Tibial artery (tissue), 4 donors: Measurements from ENCODE around the gene PCDHGA9.
"Not testable (repeated sequence)": the region's sequence is repeated elsewhere in the genome, so short reads cannot be mapped to it uniquely, and the experiment has no call there.

Source experiments
- DNase-seq, 2 donors: peaks; one replicate each; pipeline ENCODE4 v3.0.0-alpha.2; 2019
- H3K27ac ChIP-seq, 2 donors: fragments of 200-600 bp; sonication (generic) in 1 of 2; 1 replicate in 1 of 2; 2 replicates in 1 of 2; pipeline ENCODE4 v1.5.1; 2018 to 2019; ENCODE audit warnings: mild to moderate bottlenecking in 1 of 2
- H3K27me3 ChIP-seq, 2 donors: fragments of 200-600 bp; sonication (generic) in 1 of 2; one replicate each; pipeline versions ENCODE4 v1.5.1 to v1.6.0; 2016 to 2019
- H3K36me3 ChIP-seq, 3 donors: fragments of 200-600 bp; sonication (generic) in 2 of 3; one replicate each; pipeline ENCODE4 v1.5.1; 2016 to 2019; ENCODE audit warnings: mild to moderate bottlenecking in 2 of 3
- H3K4me1 ChIP-seq, 4 donors: fragments of 200-600 bp; sonication (generic) in 2 of 4; 1 replicate in 3 of 4; 2 replicates in 1 of 4; pipeline ENCODE4 v1.5.1; 2016 to 2019
- H3K4me3 ChIP-seq, 2 donors: fragments of 200-600 bp; sonication (generic) in 1 of 2; 1 replicate in 1 of 2; 2 replicates in 1 of 2; pipeline ENCODE4 v1.5.1; 2018 to 2019; ENCODE audit warnings: mild to moderate bottlenecking in 2 of 2
- H3K9me3 ChIP-seq, 3 donors: fragments of 200-600 bp; sonication (generic) in 1 of 3; one replicate each; pipeline ENCODE4 v1.5.1; 2016 to 2019
- CTCF ChIP-seq, 2 experiments: fragments of 200-600 bp in 1 of 2; fragments of 450-650 bp in 1 of 2; IDR thresholded peaks; one replicate each; pipeline ENCODE4 v1.5.1; 2017 to 2019; ENCODE audit warnings: antibody characterized with exemption in 2 of 2, mild to moderate bottlenecking in 1 of 2, moderate library complexity in 1 of 2
- intact Hi-C: fragments of 100-400 bp; cut with DNase I; formaldehyde crosslinking; loops from one replicate; pipeline ENCODE4 v1.15.0; 2023; ENCODE audit warnings: low total_unique reads

PCDHGA9 gene

DNA sequence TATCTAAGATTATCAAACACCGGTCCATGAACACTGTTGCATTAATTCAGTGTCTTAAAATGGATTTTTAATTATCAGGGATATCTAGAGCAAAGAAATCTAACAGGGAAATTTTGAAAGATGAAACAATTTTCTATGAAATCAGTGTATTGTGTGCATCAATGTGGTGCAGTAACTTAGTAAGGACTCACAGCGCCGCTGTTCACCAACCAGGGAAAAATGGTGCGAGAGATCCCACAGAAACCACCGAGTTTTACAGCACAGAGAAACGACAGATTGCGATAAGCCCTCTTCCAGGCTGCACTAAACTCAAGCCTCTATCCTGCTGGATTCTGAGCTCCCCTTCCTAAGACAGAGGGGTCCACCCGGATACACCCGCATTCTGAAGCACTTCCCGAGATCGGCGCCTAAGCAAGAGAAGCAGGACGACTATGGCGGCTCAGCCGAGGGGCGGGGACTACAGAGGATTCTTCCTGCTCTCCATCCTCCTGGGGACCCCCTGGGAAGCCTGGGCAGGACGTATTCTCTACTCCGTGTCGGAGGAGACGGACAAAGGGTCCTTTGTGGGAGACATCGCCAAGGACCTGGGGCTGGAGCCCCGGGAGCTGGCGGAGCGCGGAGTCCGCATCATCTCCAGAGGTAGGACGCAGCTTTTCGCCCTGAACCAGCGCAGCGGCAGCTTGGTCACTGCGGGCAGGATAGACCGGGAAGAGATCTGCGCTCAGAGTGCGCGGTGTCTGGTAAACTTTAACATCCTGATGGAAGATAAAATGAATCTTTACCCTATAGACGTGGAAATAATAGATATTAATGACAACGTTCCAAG lies 19.9 kb upstream of the PCDHGA9 start, which contains the start of gene PCDHGA7:
TSS of gene PCDHGA7 (plus strand) at position 274 of the 826 bp plus-strand sequence. CDS start at position 432, 158 bp downstream.
- TF ChIP-seq CTCF (IDR thresholded peaks at IDR 0.05) = peak in 1 of 2 experiments; percentile 10

GRCh38 chr5:141383345-141383744 lies 19.2 kb upstream of the PCDHGA9 start:
- Histone ChIP-seq H3K27me3 (no peaks in the 10 kb centered on the region), H3K4me1 (no peaks in the 10 kb centered on the region), H3K36me3 (peaks cover 4 to 64% (median 63%) of the 10 kb centered on the region in 3 donors), H3K27ac (no peak overlapping the region), H3K9me3 (peaks cover 37 to 98% (median 77%) of the 10 kb centered on the region in 3 donors), H3K4me3 (peak overlapping the region in 1 of 2 donors; percentile 29)
- intact Hi-C loops = no loop called here
- TF ChIP-seq CTCF (IDR thresholded peaks at IDR 0.05) = no peak
- no peak for DNase-seq

More for the DNA sequence above, 19.9 kb upstream of the PCDHGA9 start, which contains the start of gene PCDHGA7:
- intact Hi-C loops = no loop called here
- H3K4me3 ChIP-seq = peak within 1 kb of the TSS; percentile 13 to 29
- H3K9me3 ChIP-seq = peaks cover 37 to 100% (median 80%) of the 10 kb centered on the region in 3 donors
- H3K27me3 ChIP-seq = no peaks in the 10 kb centered on the region
- DNase-seq = no peak
- no peaks in the 10 kb centered on the region for H3K4me1 ChIP-seq
- peaks cover 4 to 70% (median 68%) of the 10 kb centered on the region in 3 donors for H3K36me3 ChIP-seq
- H3K27ac ChIP-seq = no peak within 1 kb of the TSS

GRCh38 chr5:141384471-141385267 lies 17.9 kb upstream of the PCDHGA9 start:
- TF ChIP-seq CTCF (IDR thresholded peaks at IDR 0.05) = no peak
- Histone ChIP-seq H3K4me3 (no peak overlapping the region), H3K4me1 (no peaks in the 10 kb centered on the region), H3K27ac (no peak overlapping the region), H3K27me3 (no peaks in the 10 kb centered on the region), H3K36me3 (peaks cover 4 to 66% (median 64%) of the 10 kb centered on the region in 3 donors), H3K9me3 (peaks cover 37 to 98% (median 89%) of the 10 kb centered on the region in 3 donors)
- DNase-seq = no peak
- intact Hi-C loops = no loop called here

GRCh38 chr5:141387557-141388311 lies 14.8 kb upstream of the PCDHGA9 start, which contains the start of gene PCDHGB4:
Gene PCDHGB4, plus strand, starts transcription at chr5:141387698. Its CDS starts 187 bp downstream, at chr5:141387885.
- Histone ChIP-seq H3K36me3 (peaks cover 5 to 78% (median 74%) of the 10 kb centered on the region in 3 donors), H3K9me3 (peaks cover 37 to 98% (median 86%) of the 10 kb centered on the region in 3 donors)
- H3K4me1 ChIP-seq, H3K4me3 ChIP-seq, intact Hi-C loops, H3K27me3 ChIP-seq, DNase-seq, H3K27ac ChIP-seq: not testable (repeated sequence)

GRCh38 chr5:141388661-141389060 lies 13.9 kb upstream of the PCDHGA9 start:
- no peak for TF ChIP-seq CTCF (IDR thresholded peaks at IDR 0.05)
- H3K27me3 ChIP-seq = no peaks in the 10 kb centered on the region
- no peaks in the 10 kb centered on the region for H3K4me1 ChIP-seq
- intact Hi-C loops = no loop called here
- peaks cover 4 to 78% (median 70%) of the 10 kb centered on the region in 3 donors for H3K36me3 ChIP-seq
- H3K4me3 ChIP-seq = no peak overlapping the region
- no peak for DNase-seq
- no peak overlapping the region for H3K27ac ChIP-seq
- peaks cover 35 to 98% (median 86%) of the 10 kb centered on the region in 3 donors for H3K9me3 ChIP-seq
